ENCODE results near the gene DLG2.

- TF ChIP-seq, protein P1, sequence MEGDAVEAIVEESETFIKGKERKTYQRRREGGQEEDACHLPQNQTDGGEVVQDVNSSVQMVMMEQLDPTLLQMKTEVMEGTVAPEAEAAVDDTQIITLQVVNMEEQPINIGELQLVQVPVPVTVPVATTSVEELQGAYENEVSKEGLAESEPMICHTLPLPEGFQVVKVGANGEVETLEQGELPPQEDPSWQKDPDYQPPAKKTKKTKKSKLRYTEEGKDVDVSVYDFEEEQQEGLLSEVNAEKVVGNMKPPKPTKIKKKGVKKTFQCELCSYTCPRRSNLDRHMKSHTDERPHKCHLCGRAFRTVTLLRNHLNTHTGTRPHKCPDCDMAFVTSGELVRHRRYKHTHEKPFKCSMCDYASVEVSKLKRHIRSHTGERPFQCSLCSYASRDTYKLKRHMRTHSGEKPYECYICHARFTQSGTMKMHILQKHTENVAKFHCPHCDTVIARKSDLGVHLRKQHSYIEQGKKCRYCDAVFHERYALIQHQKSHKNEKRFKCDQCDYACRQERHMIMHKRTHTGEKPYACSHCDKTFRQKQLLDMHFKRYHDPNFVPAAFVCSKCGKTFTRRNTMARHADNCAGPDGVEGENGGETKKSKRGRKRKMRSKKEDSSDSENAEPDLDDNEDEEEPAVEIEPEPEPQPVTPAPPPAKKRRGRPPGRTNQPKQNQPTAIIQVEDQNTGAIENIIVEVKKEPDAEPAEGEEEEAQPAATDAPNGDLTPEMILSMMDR (IDR thresholded peaks at IDR 0.05) = no peak
- TF ChIP-seq POLR2AphosphoS5 (IDR thresholded peaks at IDR 0.05) (no peak), POLR2A (IDR thresholded peaks at IDR 0.05) (no peak)
These were observed 25.8 kb upstream of the DLG2 start for GRCh38 chr11:85652786-85653447.
